ENCODE results near the gene FAM131A. TPM values are rescaled to one million over a fixed set of nuclear protein-coding genes. Genes with fewer than 3 reads are reported as not detected.
A peak's percentile ranks its signal among the peaks of the same experiment; 100 is the strongest.

The FAM131A gene
- total and polyA plus RNA-seq, 10 of the 15 experiments (the other 5 are each of a cell fraction or from before 2014, with no cell fraction given), result 0.31 to 4.5 (median 1.5) TPM

- TF ChIP-seq, protein P1, sequence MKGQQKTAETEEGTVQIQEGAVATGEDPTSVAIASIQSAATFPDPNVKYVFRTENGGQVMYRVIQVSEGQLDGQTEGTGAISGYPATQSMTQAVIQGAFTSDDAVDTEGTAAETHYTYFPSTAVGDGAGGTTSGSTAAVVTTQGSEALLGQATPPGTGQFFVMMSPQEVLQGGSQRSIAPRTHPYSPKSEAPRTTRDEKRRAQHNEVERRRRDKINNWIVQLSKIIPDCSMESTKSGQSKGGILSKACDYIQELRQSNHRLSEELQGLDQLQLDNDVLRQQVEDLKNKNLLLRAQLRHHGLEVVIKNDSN (IDR thresholded peaks at IDR 0.05; ENCODE audit: borderline replicate concordance, extremely low read length, insufficient read depth, low read depth, low read length), result no peak
- no peak for TF ChIP-seq SUPT20H (IDR thresholded peaks at IDR 0.05; ENCODE audit: borderline replicate concordance, control insufficient read depth, low read depth, low read length)
- no peak for TF ChIP-seq RUNX3 (IDR thresholded peaks at IDR 0.05; ENCODE audit: low read length)
- TF ChIP-seq ASH2L (IDR thresholded peaks at IDR 0.05; ENCODE audit: borderline replicate concordance, low read depth), result no peak
- no peak for TF ChIP-seq NRF1 (conservative IDR thresholded peaks at IDR 0.05; ENCODE audit: low read depth, low read length)
- peak; percentile 46 for TF ChIP-seq IKZF1 (conservative IDR thresholded peaks at IDR 0.05)
- TF ChIP-seq IRF4 (IDR thresholded peaks at IDR 0.05; ENCODE audit: low read depth, low read length), result no peak
- no peak for TF ChIP-seq EZH2 (IDR thresholded peaks at IDR 0.05; ENCODE audit: borderline replicate concordance, control insufficient read depth, low read depth, low read length)
- no peak for TF ChIP-seq NFIC (IDR thresholded peaks at IDR 0.05; ENCODE audit: low read depth, low read length)
- no peak for TF ChIP-seq TAF1 (IDR thresholded peaks at IDR 0.05; ENCODE audit: borderline replicate concordance, low read depth, low read length)
- no peak for TF ChIP-seq ZBTB33 (IDR thresholded peaks at IDR 0.05)
- no peak for TF ChIP-seq PAX5 (IDR thresholded peaks at IDR 0.05; ENCODE audit: borderline replicate concordance, low read depth, low read length)
- TF ChIP-seq CBX5 (IDR thresholded peaks at IDR 0.05; ENCODE audit: low read depth), result no peak
- no peak for TF ChIP-seq RELB (IDR thresholded peaks at IDR 0.05; ENCODE audit: low read depth)
- no peak for TF ChIP-seq POLR2AphosphoS2 (IDR thresholded peaks at IDR 0.05; ENCODE audit: low read depth, low read length)
- peak; percentile 80 to 95 for TF ChIP-seq BHLHE40 (IDR thresholded peaks at IDR 0.05; ENCODE audit: borderline replicate concordance in 1 of 2, low read depth in 2 of 2, low read length in 1 of 2)
- peak; percentile 52; the same call in 1 of the 2 replicates for TF ChIP-seq LARP7 (IDR thresholded peaks at IDR 0.05)
- no peak for TF ChIP-seq TCF3 (IDR thresholded peaks at IDR 0.05; ENCODE audit: borderline replicate concordance, insufficient read depth, low read depth, low read length)
- TF ChIP-seq, protein P2, sequence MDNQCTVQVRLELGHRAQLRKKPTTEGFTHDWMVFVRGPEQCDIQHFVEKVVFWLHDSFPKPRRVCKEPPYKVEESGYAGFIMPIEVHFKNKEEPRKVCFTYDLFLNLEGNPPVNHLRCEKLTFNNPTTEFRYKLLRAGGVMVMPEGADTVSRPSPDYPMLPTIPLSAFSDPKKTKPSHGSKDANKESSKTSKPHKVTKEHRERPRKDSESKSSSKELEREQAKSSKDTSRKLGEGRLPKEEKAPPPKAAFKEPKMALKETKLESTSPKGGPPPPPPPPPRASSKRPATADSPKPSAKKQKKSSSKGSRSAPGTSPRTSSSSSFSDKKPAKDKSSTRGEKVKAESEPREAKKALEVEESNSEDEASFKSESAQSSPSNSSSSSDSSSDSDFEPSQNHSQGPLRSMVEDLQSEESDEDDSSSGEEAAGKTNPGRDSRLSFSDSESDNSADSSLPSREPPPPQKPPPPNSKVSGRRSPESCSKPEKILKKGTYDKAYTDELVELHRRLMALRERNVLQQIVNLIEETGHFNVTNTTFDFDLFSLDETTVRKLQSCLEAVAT (IDR thresholded peaks at IDR 0.05), result no peak
- TF ChIP-seq ZZZ3 (IDR thresholded peaks at IDR 0.05; ENCODE audit: control insufficient read depth, insufficient read length, low read depth), result no peak
- TF ChIP-seq RFX5 (IDR thresholded peaks at IDR 0.05; ENCODE audit: low read depth, low read length), result no peak
- no peak for TF ChIP-seq MEF2A (IDR thresholded peaks at IDR 0.05; ENCODE audit: insufficient read depth, low read depth, low read length)
- TF ChIP-seq ETV6 (conservative IDR thresholded peaks at IDR 0.05 in 1 of 2, IDR thresholded peaks at IDR 0.05 in 1 of 2; ENCODE audit: borderline replicate concordance in 1 of 2, low read depth in 1 of 2), result no peak
- TF ChIP-seq SREBF1 (IDR thresholded peaks at IDR 0.05; ENCODE audit: low read length), result no peak
- no peak for TF ChIP-seq ZNF274 (IDR thresholded peaks at IDR 0.05; ENCODE audit: insufficient read depth, insufficient read length)
- no peak for TF ChIP-seq KLF5 (IDR thresholded peaks at IDR 0.05; ENCODE audit: partially characterized antibody)
These were observed 24.1 kb downstream of the FAM131A start, which contains the start of the genes CLCN2 and POLR2H (continued) for GRCh38 chr3:184361532-184361931.
